GM12878 (cell line): ENCODE measurements around the gene MAP4K2. TPM values are rescaled to one million over a fixed set of nuclear protein-coding genes. Genes with fewer than 3 reads are reported as not detected.

ENCODE experiments used
- EGR1 ChIP-seq, 2 experiments: IDR thresholded peaks; 1 replicate in 1 of 2; 2 replicates in 1 of 2; pipeline ENCODE4 v1.6.1; 2011 to 2012; ENCODE audit warnings: low read depth in 2 of 2, low read length in 2 of 2, borderline replicate concordance in 1 of 2, mild to moderate bottlenecking in 1 of 2, moderate library complexity in 1 of 2
- PAX5 ChIP-seq: IDR thresholded peaks from 2 replicates; pipeline ENCODE4 v1.6.1; 2011; ENCODE audit warnings: low read depth, low read length, borderline replicate concordance
- RFX5 ChIP-seq: IDR thresholded peaks from 2 replicates; pipeline ENCODE4 v1.6.1; 2011; ENCODE audit warnings: low read depth, low read length, improper control_type of control experiment
- polyA plus RNA-seq, 11 experiments: library from polyadenylated mRNA; depleted of rRNA in 4 of 11; unstranded in 6 of 11; stranded (reverse) in 5 of 11; fragments of >200 nt; fragmentation: Nextera tagmentation in 4 of 11; fragmentation: Illumina TruSeq in 1 of 11; extraction: Ambion mirVana in 4 of 11; extraction: Trizol in 1 of 11; gene quantifications; 1 replicate in 1 of 11; 2 replicates in 10 of 11; pipeline versions ENCODE4 v1.2.1 to v1.2.3, GENCODE V29; 2011 to 2016; ENCODE audit warnings: inconsistent platforms in 2 of 11, missing spikeins in 2 of 11, low read depth in 1 of 11
- total RNA-seq, 4 experiments: library from RNA; depleted of rRNA in 3 of 4; stranded (reverse); fragments of >200 nt in 3 of 4; fragmentation: Illumina TruSeq in 1 of 4; extraction: Trizol in 1 of 4; gene quantifications; 2 replicates each; pipeline versions ENCODE4 v1.2.1 to v1.2.3, GENCODE V29; 2013 to 2021
- TF ChIP-seq, protein P1 (sequence below): fragments of 450-650 bp; IDR thresholded peaks from 2 replicates; pipeline ENCODE4 v1.6.1; 2017; ENCODE audit warnings: mild to moderate bottlenecking, moderate library complexity
- TF ChIP-seq, protein P2 (sequence below): fragments of 450-650 bp; IDR thresholded peaks from 2 replicates; pipeline ENCODE4 v1.6.1; 2018; ENCODE audit warnings: borderline replicate concordance, mild to moderate bottlenecking; ENCODE audit not compliant: partially characterized antibody
- TF ChIP-seq, protein P3 (sequence below): fragments of 150-350 bp; IDR thresholded peaks from 2 replicates; pipeline ENCODE4 v1.6.1; 2016; ENCODE audit warnings: low read depth, low read length

Gene MAP4K2
- total and polyA plus RNA-seq, 10 of the 15 experiments (the other 5 are each of a cell fraction or from before 2014, with no cell fraction given) = 0.98 to 78.1 (median 48.9) TPM

DNA sequence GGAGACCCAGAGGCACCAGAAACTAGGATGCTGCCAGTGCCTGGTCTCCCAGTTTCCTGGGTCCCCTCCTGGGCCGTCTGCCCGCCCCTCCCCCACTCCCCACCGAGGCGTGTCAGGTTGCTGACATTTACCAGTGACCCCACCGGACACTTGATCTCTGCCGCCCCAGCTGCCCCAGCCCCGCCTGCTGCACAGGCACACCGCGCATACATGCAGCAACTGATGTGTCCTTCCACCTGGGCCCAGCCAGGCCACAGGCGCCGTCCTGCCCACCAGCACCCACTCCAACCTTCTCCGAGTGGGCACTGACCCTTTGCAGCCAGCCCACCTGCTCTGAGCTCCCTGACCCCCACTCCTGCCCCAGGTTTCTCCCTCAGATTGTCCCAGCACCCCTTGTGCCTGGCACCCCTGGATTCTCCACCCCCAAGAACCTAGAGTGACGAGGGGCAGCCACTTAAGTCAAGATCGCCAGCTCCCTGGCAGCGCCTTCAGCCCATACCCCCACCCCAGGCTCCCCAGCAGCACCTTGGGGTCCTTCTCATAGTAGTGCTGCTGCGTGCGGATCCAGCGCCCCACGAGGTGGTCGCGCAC is 43.8 kb downstream of the MAP4K2 start (continued):
- TF ChIP-seq, protein P1, sequence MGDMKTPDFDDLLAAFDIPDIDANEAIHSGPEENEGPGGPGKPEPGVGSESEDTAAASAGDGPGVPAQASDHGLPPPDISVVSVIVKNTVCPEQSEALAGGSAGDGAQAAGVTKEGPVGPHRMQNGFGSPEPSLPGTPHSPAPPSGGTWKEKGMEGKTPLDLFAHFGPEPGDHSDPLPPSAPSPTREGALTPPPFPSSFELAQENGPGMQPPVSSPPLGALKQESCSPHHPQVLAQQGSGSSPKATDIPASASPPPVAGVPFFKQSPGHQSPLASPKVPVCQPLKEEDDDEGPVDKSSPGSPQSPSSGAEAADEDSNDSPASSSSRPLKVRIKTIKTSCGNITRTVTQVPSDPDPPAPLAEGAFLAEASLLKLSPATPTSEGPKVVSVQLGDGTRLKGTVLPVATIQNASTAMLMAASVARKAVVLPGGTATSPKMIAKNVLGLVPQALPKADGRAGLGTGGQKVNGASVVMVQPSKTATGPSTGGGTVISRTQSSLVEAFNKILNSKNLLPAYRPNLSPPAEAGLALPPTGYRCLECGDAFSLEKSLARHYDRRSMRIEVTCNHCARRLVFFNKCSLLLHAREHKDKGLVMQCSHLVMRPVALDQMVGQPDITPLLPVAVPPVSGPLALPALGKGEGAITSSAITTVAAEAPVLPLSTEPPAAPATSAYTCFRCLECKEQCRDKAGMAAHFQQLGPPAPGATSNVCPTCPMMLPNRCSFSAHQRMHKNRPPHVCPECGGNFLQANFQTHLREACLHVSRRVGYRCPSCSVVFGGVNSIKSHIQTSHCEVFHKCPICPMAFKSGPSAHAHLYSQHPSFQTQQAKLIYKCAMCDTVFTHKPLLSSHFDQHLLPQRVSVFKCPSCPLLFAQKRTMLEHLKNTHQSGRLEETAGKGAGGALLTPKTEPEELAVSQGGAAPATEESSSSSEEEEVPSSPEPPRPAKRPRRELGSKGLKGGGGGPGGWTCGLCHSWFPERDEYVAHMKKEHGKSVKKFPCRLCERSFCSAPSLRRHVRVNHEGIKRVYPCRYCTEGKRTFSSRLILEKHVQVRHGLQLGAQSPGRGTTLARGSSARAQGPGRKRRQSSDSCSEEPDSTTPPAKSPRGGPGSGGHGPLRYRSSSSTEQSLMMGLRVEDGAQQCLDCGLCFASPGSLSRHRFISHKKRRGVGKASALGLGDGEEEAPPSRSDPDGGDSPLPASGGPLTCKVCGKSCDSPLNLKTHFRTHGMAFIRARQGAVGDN = no peak
- TF ChIP-seq, protein P2, sequence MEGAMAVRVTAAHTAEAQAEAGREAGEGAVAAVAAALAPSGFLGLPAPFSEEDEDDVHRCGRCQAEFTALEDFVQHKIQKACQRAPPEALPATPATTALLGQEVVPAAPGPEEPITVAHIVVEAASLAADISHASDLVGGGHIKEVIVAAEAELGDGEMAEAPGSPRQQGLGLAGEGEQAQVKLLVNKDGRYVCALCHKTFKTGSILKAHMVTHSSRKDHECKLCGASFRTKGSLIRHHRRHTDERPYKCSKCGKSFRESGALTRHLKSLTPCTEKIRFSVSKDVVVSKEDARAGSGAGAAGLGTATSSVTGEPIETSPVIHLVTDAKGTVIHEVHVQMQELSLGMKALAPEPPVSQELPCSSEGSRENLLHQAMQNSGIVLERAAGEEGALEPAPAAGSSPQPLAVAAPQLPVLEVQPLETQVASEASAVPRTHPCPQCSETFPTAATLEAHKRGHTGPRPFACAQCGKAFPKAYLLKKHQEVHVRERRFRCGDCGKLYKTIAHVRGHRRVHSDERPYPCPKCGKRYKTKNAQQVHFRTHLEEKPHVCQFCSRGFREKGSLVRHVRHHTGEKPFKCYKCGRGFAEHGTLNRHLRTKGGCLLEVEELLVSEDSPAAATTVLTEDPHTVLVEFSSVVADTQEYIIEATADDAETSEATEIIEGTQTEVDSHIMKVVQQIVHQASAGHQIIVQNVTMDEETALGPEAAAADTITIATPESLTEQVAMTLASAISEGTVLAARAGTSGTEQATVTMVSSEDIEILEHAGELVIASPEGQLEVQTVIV = no peak
- no peak for TF ChIP-seq EGR1 (IDR thresholded peaks at IDR 0.05; ENCODE audit: borderline replicate concordance in 1 of 2, low read depth in 2 of 2, low read length in 2 of 2)
- TF ChIP-seq RFX5 = no peak
- TF ChIP-seq, protein P3, sequence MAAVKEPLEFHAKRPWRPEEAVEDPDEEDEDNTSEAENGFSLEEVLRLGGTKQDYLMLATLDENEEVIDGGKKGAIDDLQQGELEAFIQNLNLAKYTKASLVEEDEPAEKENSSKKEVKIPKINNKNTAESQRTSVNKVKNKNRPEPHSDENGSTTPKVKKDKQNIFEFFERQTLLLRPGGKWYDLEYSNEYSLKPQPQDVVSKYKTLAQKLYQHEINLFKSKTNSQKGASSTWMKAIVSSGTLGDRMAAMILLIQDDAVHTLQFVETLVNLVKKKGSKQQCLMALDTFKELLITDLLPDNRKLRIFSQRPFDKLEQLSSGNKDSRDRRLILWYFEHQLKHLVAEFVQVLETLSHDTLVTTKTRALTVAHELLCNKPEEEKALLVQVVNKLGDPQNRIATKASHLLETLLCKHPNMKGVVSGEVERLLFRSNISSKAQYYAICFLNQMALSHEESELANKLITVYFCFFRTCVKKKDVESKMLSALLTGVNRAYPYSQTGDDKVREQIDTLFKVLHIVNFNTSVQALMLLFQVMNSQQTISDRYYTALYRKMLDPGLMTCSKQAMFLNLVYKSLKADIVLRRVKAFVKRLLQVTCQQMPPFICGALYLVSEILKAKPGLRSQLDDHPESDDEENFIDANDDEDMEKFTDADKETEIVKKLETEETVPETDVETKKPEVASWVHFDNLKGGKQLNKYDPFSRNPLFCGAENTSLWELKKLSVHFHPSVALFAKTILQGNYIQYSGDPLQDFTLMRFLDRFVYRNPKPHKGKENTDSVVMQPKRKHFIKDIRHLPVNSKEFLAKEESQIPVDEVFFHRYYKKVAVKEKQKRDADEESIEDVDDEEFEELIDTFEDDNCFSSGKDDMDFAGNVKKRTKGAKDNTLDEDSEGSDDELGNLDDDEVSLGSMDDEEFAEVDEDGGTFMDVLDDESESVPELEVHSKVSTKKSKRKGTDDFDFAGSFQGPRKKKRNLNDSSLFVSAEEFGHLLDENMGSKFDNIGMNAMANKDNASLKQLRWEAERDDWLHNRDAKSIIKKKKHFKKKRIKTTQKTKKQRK = no peak
- TF ChIP-seq PAX5 = no peak
